ENCODE measurements around the gene ADIPOQ.
A peak's percentile ranks its signal among the peaks of the same experiment; 100 is the strongest.
"Not testable (repeated sequence)": the region's sequence is repeated elsewhere in the genome, so short reads cannot be mapped to it uniquely, and the experiment has no call there.

Gene ADIPOQ

DNA sequence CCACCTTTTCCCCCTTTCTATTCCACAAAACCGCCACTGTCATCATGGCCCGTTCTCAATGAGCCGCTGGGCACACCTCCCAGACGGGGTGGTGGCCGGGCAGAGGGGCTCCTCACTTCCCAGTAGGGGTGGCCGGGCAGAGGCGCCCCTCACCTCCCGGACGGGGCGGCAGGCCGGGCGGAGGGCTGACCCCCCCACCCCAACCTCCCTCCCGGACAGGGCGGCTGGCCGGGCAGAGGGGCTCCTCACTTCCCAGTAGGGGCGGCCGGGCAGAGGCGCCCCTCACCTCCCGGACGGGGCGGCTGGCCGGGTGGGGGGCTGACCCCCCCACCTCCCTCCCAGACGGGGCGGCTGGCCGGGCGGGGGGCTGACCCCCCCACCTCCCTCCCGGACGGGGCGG, 31.2 kb upstream of the ADIPOQ start:
- H3K79me1 ChIP-seq (ENCODE audit: low read length); H3K79me2 ChIP-seq (ENCODE audit: control insufficient read depth, insufficient read depth, low read length, poor library complexity); H3K36me3 ChIP-seq (ENCODE audit: control insufficient read depth in 1 of 2, insufficient read depth in 2 of 2, low read length in 2 of 2); H3K9ac ChIP-seq (ENCODE audit: low read length); H3K18ac ChIP-seq (ENCODE audit: low read length); H3K27ac ChIP-seq (ENCODE audit: low read depth, low read length); H4K91ac ChIP-seq (ENCODE audit: low read depth, low read length); H2AK5ac ChIP-seq (ENCODE audit: low read length); H3K9me3 ChIP-seq (ENCODE audit: insufficient read depth, low read depth, low read length); H3K4me3 ChIP-seq (ENCODE audit: low read depth, low read length); H3K14ac ChIP-seq (ENCODE audit: low read length); H3K4me2 ChIP-seq (ENCODE audit: low read length); H2BK5ac ChIP-seq (ENCODE audit: low read depth, low read length, poor library complexity); H2AFZ ChIP-seq (ENCODE audit: insufficient read depth, low read length, poor library complexity); H2BK120ac ChIP-seq (ENCODE audit: insufficient read depth, low read length, poor library complexity); H3K4ac ChIP-seq (ENCODE audit: low read depth, low read length); H3K4me1 ChIP-seq (ENCODE audit: control insufficient read depth in 1 of 2, insufficient read depth in 2 of 2, low read length in 2 of 2); H2BK12ac ChIP-seq (ENCODE audit: low read length); H3K27me3 ChIP-seq (ENCODE audit: insufficient read depth, low read length); H3K23ac ChIP-seq (ENCODE audit: low read length); H4K8ac ChIP-seq (ENCODE audit: low read depth, low read length); DNase-seq; H4K12ac ChIP-seq (ENCODE audit: low read depth, low read length): not testable (repeated sequence)
- WGBS (ENCODE audit: extremely low coverage, insufficient coverage, insufficient read length), result no CpG with 5 or more reads among the region's 29 CpGs

DNA sequence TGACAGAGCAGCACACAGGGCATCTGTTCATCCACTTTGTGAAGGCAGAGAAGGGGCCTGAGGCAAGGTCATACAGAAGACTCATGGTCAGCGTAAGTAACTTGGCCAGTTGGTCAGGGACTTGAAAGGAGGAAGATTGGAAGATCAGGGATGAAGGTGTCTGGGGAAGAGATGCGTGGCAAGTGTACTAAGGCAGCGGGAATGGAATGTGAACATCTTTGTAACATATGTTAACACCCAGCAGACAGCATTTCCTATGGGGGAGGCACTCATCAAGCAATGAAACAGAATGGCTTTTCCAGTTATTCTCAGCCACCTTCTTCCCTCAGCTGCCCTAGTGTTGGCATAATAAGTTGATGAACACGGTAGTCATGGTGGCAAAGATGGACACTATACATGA, 28.4 kb upstream of the ADIPOQ start:
- H3K14ac ChIP-seq (ENCODE audit: low read length), result no peak overlapping the region
- H2BK5ac ChIP-seq (ENCODE audit: low read depth, low read length, poor library complexity), result no peak overlapping the region
- H3K9me3 ChIP-seq (ENCODE audit: insufficient read depth, low read depth, low read length), result no peaks in the 10 kb centered on the region
- H3K79me2 ChIP-seq (ENCODE audit: control insufficient read depth, insufficient read depth, low read length, poor library complexity), result no peaks in the 10 kb centered on the region
- no peak overlapping the region for H2BK12ac ChIP-seq (ENCODE audit: low read length)
- peaks cover 0 to 2% of the 10 kb centered on the region in 2 experiments for H3K4me1 ChIP-seq (ENCODE audit: control insufficient read depth in 1 of 2, insufficient read depth in 2 of 2, low read length in 2 of 2)
- no peak overlapping the region for H4K12ac ChIP-seq (ENCODE audit: low read depth, low read length)
- H3K79me1 ChIP-seq (ENCODE audit: low read length), result no peaks in the 10 kb centered on the region
- H3K18ac ChIP-seq (ENCODE audit: low read length), result no peak overlapping the region
- H3K23ac ChIP-seq (ENCODE audit: low read length), result no peak overlapping the region
- no peak overlapping the region for H3K27ac ChIP-seq (ENCODE audit: low read depth, low read length)
- H2AFZ ChIP-seq (ENCODE audit: insufficient read depth, low read length, poor library complexity), result no peak overlapping the region
- H3K4me2 ChIP-seq (ENCODE audit: low read length), result no peak overlapping the region
- no CpG with 5 or more reads among the region's 4 CpGs for WGBS (ENCODE audit: extremely low coverage, insufficient coverage, insufficient read length)
- no peak overlapping the region for H3K4ac ChIP-seq (ENCODE audit: low read depth, low read length)
- no peaks in the 10 kb centered on the region for H3K27me3 ChIP-seq (ENCODE audit: insufficient read depth, low read length)
- no peak overlapping the region for H4K91ac ChIP-seq (ENCODE audit: low read depth, low read length)
- no peak overlapping the region for H2AK5ac ChIP-seq (ENCODE audit: low read length)
- no peak overlapping the region for H4K8ac ChIP-seq (ENCODE audit: low read depth, low read length)
- no peak overlapping the region for H3K4me3 ChIP-seq (ENCODE audit: low read depth, low read length)
- DNase-seq, result no peak
- no peaks in the 10 kb centered on the region for H3K36me3 ChIP-seq (ENCODE audit: control insufficient read depth in 1 of 2, insufficient read depth in 2 of 2, low read length in 2 of 2)
- no peak overlapping the region for H2BK120ac ChIP-seq (ENCODE audit: insufficient read depth, low read length, poor library complexity)
- no peak overlapping the region for H3K9ac ChIP-seq (ENCODE audit: low read length)

DNA sequence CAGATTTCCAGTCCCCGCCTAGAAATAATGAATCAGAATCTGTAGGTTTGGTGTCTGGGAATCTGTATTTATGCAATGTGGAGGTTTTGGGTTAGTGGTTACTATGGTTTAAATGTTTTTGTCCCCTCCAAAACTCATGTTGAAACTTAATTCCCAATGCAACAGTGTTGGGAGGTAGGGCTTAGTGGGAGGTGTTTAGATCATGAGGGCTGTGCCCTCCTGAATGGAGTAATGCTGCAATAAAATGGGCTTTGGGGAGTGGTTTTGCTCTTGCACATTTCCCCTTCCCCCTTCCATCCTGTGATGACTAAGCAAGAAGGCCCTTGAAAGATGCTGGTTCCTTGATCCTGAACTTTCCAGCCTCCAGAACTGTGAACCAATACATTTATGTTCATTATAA, 27.1 kb upstream of the ADIPOQ start:
- H3K4me1 ChIP-seq (ENCODE audit: control insufficient read depth in 1 of 2, insufficient read depth in 2 of 2, low read length in 2 of 2), result peaks cover 0 to 2% of the 10 kb centered on the region in 2 experiments
- no peak overlapping the region for H4K91ac ChIP-seq (ENCODE audit: low read depth, low read length)
- no peaks in the 10 kb centered on the region for H3K9me3 ChIP-seq (ENCODE audit: insufficient read depth, low read depth, low read length)
- no peaks in the 10 kb centered on the region for H3K79me1 ChIP-seq (ENCODE audit: low read length)
- no peak overlapping the region for H2AFZ ChIP-seq (ENCODE audit: insufficient read depth, low read length, poor library complexity)
- H3K18ac ChIP-seq (ENCODE audit: low read length), result no peak overlapping the region
- H3K4me3 ChIP-seq (ENCODE audit: low read depth, low read length), result no peak overlapping the region
- H2AK5ac ChIP-seq (ENCODE audit: low read length), result no peak overlapping the region
- WGBS (ENCODE audit: extremely low coverage, insufficient coverage, insufficient read length), result no CpG with 5 or more reads among the region's 1 CpG
- no peak overlapping the region for H3K9ac ChIP-seq (ENCODE audit: low read length)
- H4K8ac ChIP-seq (ENCODE audit: low read depth, low read length), result no peak overlapping the region
- H2BK120ac ChIP-seq (ENCODE audit: insufficient read depth, low read length, poor library complexity), result no peak overlapping the region
- no peak overlapping the region for H2BK12ac ChIP-seq (ENCODE audit: low read length)
- no peak overlapping the region for H3K14ac ChIP-seq (ENCODE audit: low read length)
- H3K36me3 ChIP-seq (ENCODE audit: control insufficient read depth in 1 of 2, insufficient read depth in 2 of 2, low read length in 2 of 2), result no peaks in the 10 kb centered on the region
- H2BK5ac ChIP-seq (ENCODE audit: low read depth, low read length, poor library complexity), result no peak overlapping the region
- H3K79me2 ChIP-seq (ENCODE audit: control insufficient read depth, insufficient read depth, low read length, poor library complexity), result no peaks in the 10 kb centered on the region
- no peak overlapping the region for H3K4me2 ChIP-seq (ENCODE audit: low read length)
- H3K27ac ChIP-seq (ENCODE audit: low read depth, low read length), result no peak overlapping the region
- H3K27me3 ChIP-seq (ENCODE audit: insufficient read depth, low read length), result no peaks in the 10 kb centered on the region
- H3K4ac ChIP-seq (ENCODE audit: low read depth, low read length), result no peak overlapping the region
- peak in 1 of 2 donors; percentile 31 for DNase-seq
- H4K12ac ChIP-seq (ENCODE audit: low read depth, low read length), result no peak overlapping the region
- no peak overlapping the region for H3K23ac ChIP-seq (ENCODE audit: low read length)

DNA sequence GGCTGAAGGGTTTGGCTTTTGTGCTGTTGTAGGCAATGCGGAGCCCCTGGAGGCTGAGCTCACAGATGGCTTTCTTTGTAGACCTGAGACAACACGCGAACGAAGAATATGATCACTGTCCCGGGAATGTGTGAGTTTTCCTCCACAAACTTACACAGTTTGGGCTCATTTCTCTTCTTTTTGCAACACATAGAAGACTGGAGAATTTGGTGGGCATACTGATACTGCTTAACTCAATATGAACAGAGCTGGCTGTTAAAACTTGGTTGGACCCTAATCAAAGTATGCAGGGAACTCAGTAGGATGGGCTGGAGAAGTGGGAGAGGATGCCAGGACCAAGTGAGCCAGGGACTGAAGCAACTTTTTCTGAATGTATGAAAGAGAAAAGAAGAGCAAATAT, 24.0 kb upstream of the ADIPOQ start:
- no CpG with 5 or more reads among the region's 5 CpGs for WGBS (ENCODE audit: extremely low coverage, insufficient coverage, insufficient read length)
- Histone ChIP-seq H3K14ac (ENCODE audit: low read length) (no peak overlapping the region), H3K23ac (ENCODE audit: low read length) (no peak overlapping the region), H3K27me3 (ENCODE audit: insufficient read depth, low read length) (no peaks in the 10 kb centered on the region), H3K4me2 (ENCODE audit: low read length) (no peak overlapping the region), H2BK12ac (ENCODE audit: low read length) (no peak overlapping the region), H3K18ac (ENCODE audit: low read length) (no peak overlapping the region), H4K91ac (ENCODE audit: low read depth, low read length) (no peak overlapping the region), H4K8ac (ENCODE audit: low read depth, low read length) (no peak overlapping the region), H2AK5ac (ENCODE audit: low read length) (no peak overlapping the region), H3K79me2 (ENCODE audit: control insufficient read depth, insufficient read depth, low read length, poor library complexity) (no peaks in the 10 kb centered on the region), H2AFZ (ENCODE audit: insufficient read depth, low read length, poor library complexity) (no peak overlapping the region), H3K9me3 (ENCODE audit: insufficient read depth, low read depth, low read length) (no peaks in the 10 kb centered on the region), H2BK120ac (ENCODE audit: insufficient read depth, low read length, poor library complexity) (no peak overlapping the region), H3K79me1 (ENCODE audit: low read length) (no peaks in the 10 kb centered on the region), H3K9ac (ENCODE audit: low read length) (no peak overlapping the region), H3K4me3 (ENCODE audit: low read depth, low read length) (no peak overlapping the region), H3K27ac (ENCODE audit: low read depth, low read length) (no peak overlapping the region), H3K4me1 (ENCODE audit: control insufficient read depth in 1 of 2, insufficient read depth in 2 of 2, low read length in 2 of 2) (peaks cover 0 to 2% of the 10 kb centered on the region in 2 experiments), H3K36me3 (ENCODE audit: control insufficient read depth in 1 of 2, insufficient read depth in 2 of 2, low read length in 2 of 2) (no peaks in the 10 kb centered on the region), H4K12ac (ENCODE audit: low read depth, low read length) (no peak overlapping the region), H3K4ac (ENCODE audit: low read depth, low read length) (no peak overlapping the region), H2BK5ac (ENCODE audit: low read depth, low read length, poor library complexity) (no peak overlapping the region)
- DNase-seq, result no peak
